Fibroblast of lung (primary cell): ENCODE results near the gene OR10H2. TPM values are rescaled to one million over a fixed set of nuclear protein-coding genes. Genes with fewer than 3 reads are reported as not detected.

Experiments used
- DNase-seq, 2 donors: peaks; one replicate each; pipeline versions ENCODE4 v3.0.0 to v3.0.0-alpha.2; 2010; ENCODE audit warnings: low read depth in 2 of 2
- H2AFZ ChIP-seq: 2 replicates; pipeline ENCODE4 v1.5.1; 2012; ENCODE audit warnings: low read length, control low read depth, inconsistent platforms
- H3K27ac ChIP-seq: 2 replicates; pipeline ENCODE4 v1.5.1; 2011; ENCODE audit warnings: low read length, control low read depth; ENCODE audit not compliant: insufficient read depth
- H3K27me3 ChIP-seq: 2 replicates; pipeline ENCODE4 v1.5.1; 2011; ENCODE audit warnings: mild to moderate bottlenecking, low read length; ENCODE audit not compliant: control insufficient read depth, insufficient read depth
- H3K36me3 ChIP-seq: 2 replicates; pipeline ENCODE4 v1.5.1; 2011; ENCODE audit warnings: low read length; ENCODE audit not compliant: control insufficient read depth, insufficient read depth
- H3K4me1 ChIP-seq: 2 replicates; pipeline ENCODE4 v1.5.1; 2011; ENCODE audit warnings: low read length; ENCODE audit not compliant: control insufficient read depth, insufficient read depth; ENCODE audit errors: extremely low read depth
- H3K4me2 ChIP-seq: 2 replicates; pipeline ENCODE4 v1.5.1; 2011; ENCODE audit warnings: low read length, control low read depth; ENCODE audit not compliant: insufficient read depth; ENCODE audit errors: extremely low read depth
- H3K4me3 ChIP-seq, 4 experiments: fragments of 200-600 bp in 1 of 4; sonication (generic) in 1 of 4; replicated peaks in 1 of 4; 2 replicates each; pipeline ENCODE4 v1.5.1; 2011 to 2016; ENCODE audit warnings: low read length in 4 of 4, low read depth in 3 of 4, mild to moderate bottlenecking in 3 of 4, control low read depth in 2 of 4, inconsistent platforms in 1 of 4, mixed read lengths in 1 of 4; ENCODE audit not compliant: insufficient read depth in 1 of 4; ENCODE audit errors: control extremely low read depth in 1 of 4
- H3K79me2 ChIP-seq: 2 replicates; pipeline ENCODE4 v1.5.1; 2012; ENCODE audit warnings: mild to moderate bottlenecking, low read length, inconsistent platforms; ENCODE audit not compliant: control insufficient read depth, insufficient read depth
- H3K9ac ChIP-seq: 2 replicates; pipeline ENCODE4 v1.5.1; 2011; ENCODE audit warnings: mild to moderate bottlenecking, low read length, control low read depth; ENCODE audit not compliant: insufficient read depth
- H3K9me3 ChIP-seq: 2 replicates; pipeline ENCODE4 v1.5.1; 2012; ENCODE audit warnings: low read depth, low read length; ENCODE audit not compliant: control insufficient read depth, insufficient read depth
- H4K20me1 ChIP-seq: 2 replicates; pipeline ENCODE4 v1.5.1; 2011; ENCODE audit warnings: low read length; ENCODE audit not compliant: control insufficient read depth, insufficient read depth; ENCODE audit errors: extremely low read depth
- EZH2 ChIP-seq: IDR thresholded peaks from 2 replicates; pipeline ENCODE4 v1.5.1; 2012; ENCODE audit warnings: low read length, control low read depth, mild to moderate bottlenecking; ENCODE audit errors: missing control alignments
- polyA plus RNA-seq, 2 donors: library from polyadenylated mRNA; depleted of rRNA in 1 of 2; stranded (reverse) in 1 of 2; unstranded in 1 of 2; fragments of >200 nt; gene quantifications; 2 replicates each; pipeline ENCODE4 v1.2.1, GENCODE V29; 2011 to 2012; ENCODE audit warnings: missing spikeins in 1 of 2
- total RNA-seq: library from RNA; depleted of rRNA; stranded (reverse); fragments of >200 nt; gene quantifications from 2 replicates; pipeline ENCODE4 v1.2.1, GENCODE V29; 2014
- TF ChIP-seq, protein P1 (sequence below), 2 donors: IDR thresholded peaks in 1 of 2; conservative IDR thresholded peaks in 1 of 2; 1 replicate in 1 of 2; 2 replicates in 1 of 2; pipeline ENCODE4 v1.5.1; 2011 to 2012; ENCODE audit warnings: low read length in 2 of 2, control low read depth in 1 of 2, inconsistent platforms in 1 of 2, low read depth in 1 of 2, mild to moderate bottlenecking in 1 of 2

Gene OR10H2
- total and polyA plus RNA-seq, 2 donors (not counting 1 experiment from before 2014, with no cell fraction given): not detected

DNA sequence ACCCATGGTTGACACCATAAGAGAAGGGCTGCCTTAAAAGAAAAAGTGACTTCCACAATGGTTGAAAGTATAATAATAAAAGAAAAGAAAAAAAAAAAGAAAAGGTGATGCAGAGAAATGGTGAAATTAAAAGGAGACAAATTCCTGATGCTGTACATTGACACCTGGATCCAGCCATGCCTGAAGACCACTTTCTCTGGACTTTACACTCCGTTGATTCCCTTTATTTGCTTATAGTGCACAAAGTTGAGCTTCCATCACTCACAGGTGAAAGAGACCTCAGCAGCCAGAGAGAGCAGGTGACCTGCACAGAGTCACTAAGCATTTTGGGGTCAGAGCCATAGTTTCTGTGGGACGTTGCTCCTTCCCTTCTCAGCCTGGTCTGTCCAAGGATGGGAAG is 47.4 kb downstream of the OR10H2 start:
- H3K4me2 ChIP-seq: no peak overlapping the region
- no peaks in the 10 kb centered on the region for H3K79me2 ChIP-seq
- no peaks in the 10 kb centered on the region for H3K4me1 ChIP-seq
- no peak overlapping the region for H2AFZ ChIP-seq
- no peak for TF ChIP-seq EZH2
- TF ChIP-seq, protein P1, sequence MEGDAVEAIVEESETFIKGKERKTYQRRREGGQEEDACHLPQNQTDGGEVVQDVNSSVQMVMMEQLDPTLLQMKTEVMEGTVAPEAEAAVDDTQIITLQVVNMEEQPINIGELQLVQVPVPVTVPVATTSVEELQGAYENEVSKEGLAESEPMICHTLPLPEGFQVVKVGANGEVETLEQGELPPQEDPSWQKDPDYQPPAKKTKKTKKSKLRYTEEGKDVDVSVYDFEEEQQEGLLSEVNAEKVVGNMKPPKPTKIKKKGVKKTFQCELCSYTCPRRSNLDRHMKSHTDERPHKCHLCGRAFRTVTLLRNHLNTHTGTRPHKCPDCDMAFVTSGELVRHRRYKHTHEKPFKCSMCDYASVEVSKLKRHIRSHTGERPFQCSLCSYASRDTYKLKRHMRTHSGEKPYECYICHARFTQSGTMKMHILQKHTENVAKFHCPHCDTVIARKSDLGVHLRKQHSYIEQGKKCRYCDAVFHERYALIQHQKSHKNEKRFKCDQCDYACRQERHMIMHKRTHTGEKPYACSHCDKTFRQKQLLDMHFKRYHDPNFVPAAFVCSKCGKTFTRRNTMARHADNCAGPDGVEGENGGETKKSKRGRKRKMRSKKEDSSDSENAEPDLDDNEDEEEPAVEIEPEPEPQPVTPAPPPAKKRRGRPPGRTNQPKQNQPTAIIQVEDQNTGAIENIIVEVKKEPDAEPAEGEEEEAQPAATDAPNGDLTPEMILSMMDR (conservative IDR thresholded peaks at IDR 0.05 in 1 of 2, IDR thresholded peaks at IDR 0.05 in 1 of 2; ENCODE audit: low read depth in 1 of 2, low read length in 2 of 2): no peak
- no peak overlapping the region for H3K4me3 ChIP-seq
- no peaks in the 10 kb centered on the region for H3K9me3 ChIP-seq
- H3K27me3 ChIP-seq: no peaks in the 10 kb centered on the region
- no peaks in the 10 kb centered on the region for H4K20me1 ChIP-seq
- H3K27ac ChIP-seq: no peak overlapping the region
- H3K36me3 ChIP-seq: no peaks in the 10 kb centered on the region
- DNase-seq: no peak
- no peak overlapping the region for H3K9ac ChIP-seq

GRCh38 chr19:15776264-15776663 is 48.4 kb downstream of the OR10H2 start:
- no peak overlapping the region for H3K4me3 ChIP-seq
- no peak overlapping the region for H2AFZ ChIP-seq
- H3K4me2 ChIP-seq: no peak overlapping the region
- TF ChIP-seq EZH2: no peak
- TF ChIP-seq, protein P1 (conservative IDR thresholded peaks at IDR 0.05 in 1 of 2, IDR thresholded peaks at IDR 0.05 in 1 of 2; ENCODE audit: low read depth in 1 of 2, low read length in 2 of 2): no peak
- H3K27ac ChIP-seq: no peak overlapping the region
- no peaks in the 10 kb centered on the region for H3K27me3 ChIP-seq
- no peaks in the 10 kb centered on the region for H3K36me3 ChIP-seq
- no peaks in the 10 kb centered on the region for H3K4me1 ChIP-seq
- no peak overlapping the region for H3K9ac ChIP-seq
- H3K79me2 ChIP-seq: no peaks in the 10 kb centered on the region
- H4K20me1 ChIP-seq: no peaks in the 10 kb centered on the region
- no peaks in the 10 kb centered on the region for H3K9me3 ChIP-seq
- no peak for DNase-seq

GRCh38 chr19:15776991-15777970 is 49.5 kb downstream of the OR10H2 start:
- Histone ChIP-seq H3K36me3 (no peaks in the 10 kb centered on the region), H3K79me2 (no peaks in the 10 kb centered on the region), H3K27ac (no peak overlapping the region), H3K4me3 (no peak overlapping the region), H3K4me1 (no peaks in the 10 kb centered on the region), H3K9me3 (no peaks in the 10 kb centered on the region), H4K20me1 (no peaks in the 10 kb centered on the region), H3K4me2 (no peak overlapping the region), H3K9ac (no peak overlapping the region), H3K27me3 (no peaks in the 10 kb centered on the region), H2AFZ (no peak overlapping the region)
- DNase-seq: no peak
- TF ChIP-seq, protein P1 (conservative IDR thresholded peaks at IDR 0.05 in 1 of 2, IDR thresholded peaks at IDR 0.05 in 1 of 2; ENCODE audit: low read depth in 1 of 2, low read length in 2 of 2): no peak
- no peak for TF ChIP-seq EZH2

Other genes starting within 250 kb of the OR10H2 start
- not detected in 2 replicates for gene PGLYRP2, start 248.5 kb upstream of the OR10H2 start, total RNA-seq
- not detected in 2 replicates for gene PGLYRP2, start 248.5 kb upstream of the OR10H2 start, polyA plus RNA-seq
- gene CYP4F22, start 219.5 kb upstream of the OR10H2 start, total RNA-seq: not detected in 2 replicates
- gene CYP4F22, start 219.5 kb upstream of the OR10H2 start, polyA plus RNA-seq: not detected in 2 replicates
- not detected in 2 replicates for gene CYP4F8, start 112.8 kb upstream of the OR10H2 start, total RNA-seq
- not detected in 2 replicates for gene CYP4F8, start 112.8 kb upstream of the OR10H2 start, polyA plus RNA-seq
- not detected in 2 replicates for gene CYP4F3, start 87.1 kb upstream of the OR10H2 start, total RNA-seq
- not detected in 2 replicates for gene CYP4F3, start 87.1 kb upstream of the OR10H2 start, polyA plus RNA-seq
- not detected in 2 replicates for gene CYP4F12, start 54.9 kb upstream of the OR10H2 start, total RNA-seq
- not detected in 2 replicates for gene CYP4F12, start 54.9 kb upstream of the OR10H2 start, polyA plus RNA-seq
- gene OR10H3, start 10.0 kb downstream of the OR10H2 start, total RNA-seq: not detected in 2 replicates
- gene OR10H3, start 10.0 kb downstream of the OR10H2 start, polyA plus RNA-seq: not detected in 2 replicates
- not detected in 2 replicates for gene OR10H5, start 59.6 kb downstream of the OR10H2 start, total RNA-seq
- gene OR10H5, start 59.6 kb downstream of the OR10H2 start, polyA plus RNA-seq: not detected in 2 replicates
- gene OR10H1, start 87.6 kb downstream of the OR10H2 start, total RNA-seq: not detected in 2 replicates
- not detected in 2 replicates for gene OR10H1, start 87.6 kb downstream of the OR10H2 start, polyA plus RNA-seq
- gene CYP4F2, start 170.1 kb downstream of the OR10H2 start, total RNA-seq: not detected in 2 replicates
- gene CYP4F2, start 170.1 kb downstream of the OR10H2 start, polyA plus RNA-seq: not detected in 2 replicates
- not detected in 2 replicates for gene CYP4F11, start 206.5 kb downstream of the OR10H2 start, total RNA-seq
- gene CYP4F11, start 206.5 kb downstream of the OR10H2 start, polyA plus RNA-seq: not detected in 2 replicates
- gene OR10H4, start 221.0 kb downstream of the OR10H2 start, total RNA-seq: not detected in 2 replicates
- gene OR10H4, start 221.0 kb downstream of the OR10H2 start, polyA plus RNA-seq: not detected in 2 replicates